HEK293T (cell line): ENCODE data around the gene MAMDC2.

Source experiments
- CTCF ChIA-PET: fragments of 350-600 bp; formaldehyde crosslinking; extraction: SDS; loops from one replicate; lab custom pipeline; 2021; ENCODE audit warnings: antibody characterized with exemption, inconsistent platforms; lab: Yijun Ruan, JAX
- POLR2A ChIA-PET: fragments of 350-600 bp; formaldehyde crosslinking; extraction: SDS; loops from one replicate; lab custom pipeline; 2020; ENCODE audit warnings: antibody characterized with exemption, inconsistent platforms; lab: Yijun Ruan, JAX
- DNase-seq: peaks from one replicate; pipeline ENCODE4 v3.0.0; 2012; ENCODE audit warnings: mixed read lengths; ENCODE audit errors: extremely low spot score
- ARNT ChIP-seq: fragments of 450-650 bp; IDR thresholded peaks from 2 replicates; pipeline ENCODE4 v1.6.1; 2017; ENCODE audit warnings: mild to moderate bottlenecking
- BHLHE40 ChIP-seq: fragments of 450-650 bp; IDR thresholded peaks from 2 replicates; pipeline ENCODE4 v1.6.1; 2016; ENCODE audit warnings: mild to moderate bottlenecking, moderate library complexity, borderline replicate concordance
- CTBP1 ChIP-seq: fragments of 450-650 bp; IDR thresholded peaks from 2 replicates; pipeline ENCODE4 v1.6.1; 2016; ENCODE audit warnings: borderline replicate concordance
- ELF4 ChIP-seq: fragments of 450-650 bp; IDR thresholded peaks from 2 replicates; pipeline ENCODE4 v1.6.1; 2017; ENCODE audit warnings: antibody characterized with exemption
- FOXA1 ChIP-seq: fragments of 450-650 bp; IDR thresholded peaks from 2 replicates; pipeline ENCODE4 v1.6.1; 2016; ENCODE audit warnings: mild to moderate bottlenecking
- FOXK2 ChIP-seq: fragments of 450-650 bp; IDR thresholded peaks from 2 replicates; pipeline ENCODE4 v1.6.1; 2016; ENCODE audit warnings: mild to moderate bottlenecking
- FOXM1 ChIP-seq: fragments of 450-650 bp; IDR thresholded peaks from 2 replicates; pipeline ENCODE4 v1.6.1; 2017; ENCODE audit warnings: mild to moderate bottlenecking, borderline replicate concordance
- HDGF ChIP-seq: fragments of 450-650 bp; IDR thresholded peaks from 2 replicates; pipeline ENCODE4 v1.6.1; 2017; ENCODE audit warnings: antibody characterized with exemption, borderline replicate concordance
- L3MBTL2 ChIP-seq: fragments of 450-650 bp; conservative IDR thresholded peaks from 2 replicates; pipeline ENCODE4 v1.6.1; 2016; ENCODE audit warnings: mild to moderate bottlenecking
- LEF1 ChIP-seq: fragments of 450-650 bp; IDR thresholded peaks from 2 replicates; pipeline ENCODE4 v1.6.1; 2017; ENCODE audit warnings: mild to moderate bottlenecking, borderline replicate concordance
- NFRKB ChIP-seq: fragments of 450-650 bp; IDR thresholded peaks from 2 replicates; pipeline ENCODE4 v1.6.1; 2016; ENCODE audit warnings: mild to moderate bottlenecking, moderate library complexity
- PKNOX1 ChIP-seq: fragments of 450-650 bp; IDR thresholded peaks from 2 replicates; pipeline ENCODE4 v1.6.1; 2016
- SP1 ChIP-seq: fragments of 450-650 bp; IDR thresholded peaks from 2 replicates; pipeline ENCODE4 v1.6.1; 2017
- SUZ12 ChIP-seq: fragments of 450-650 bp; IDR thresholded peaks from 2 replicates; pipeline ENCODE4 v1.6.1; 2016; ENCODE audit warnings: mild to moderate bottlenecking
- TARDBP ChIP-seq: fragments of 450-650 bp; IDR thresholded peaks from 2 replicates; pipeline ENCODE4 v1.6.1; 2016
- ZNF384 ChIP-seq: fragments of 450-650 bp; IDR thresholded peaks from 2 replicates; pipeline ENCODE4 v1.6.1; 2016

MAMDC2 gene

GRCh38 chr9:70261131-70261870 lies 217.7 kb downstream of the MAMDC2 start:
- no peak for DNase-seq
- ChIA-PET CTCF (no interaction called here), POLR2A (no interaction called here)
- no peak for TF ChIP-seq ARNT
- TF ChIP-seq FOXM1, result no peak
- no peak for TF ChIP-seq FOXK2
- TF ChIP-seq SUZ12, result no peak
- no peak for TF ChIP-seq SP1
- TF ChIP-seq NFRKB, result no peak
- no peak for TF ChIP-seq HDGF
- no peak for TF ChIP-seq LEF1
- TF ChIP-seq ZNF384, result no peak
- TF ChIP-seq PKNOX1, result no peak
- no peak for TF ChIP-seq FOXA1
- no peak for TF ChIP-seq TARDBP
- TF ChIP-seq BHLHE40, result no peak
- no peak for TF ChIP-seq L3MBTL2
- TF ChIP-seq ELF4, result no peak
- no peak for TF ChIP-seq CTBP1

- TF ChIP-seq L3MBTL2 (no peak), ZNF384 (no peak), HDGF (no peak), NFRKB (no peak), CTBP1 (no peak), LEF1 (no peak), FOXM1 (no peak), FOXK2 (no peak), ELF4 (no peak), BHLHE40 (no peak), SUZ12 (no peak), PKNOX1 (no peak), FOXA1 (no peak), TARDBP (no peak), SP1 (no peak), ARNT (no peak)
- CTCF ChIA-PET, result interaction anchor here (0.7 kb wide), 1 partner anchor 332 kb away, joined by 3 read pairs; no protein-coding TSS in a partner anchor
- POLR2A ChIA-PET, result no interaction called here
- DNase-seq, result no peak
Observed at GRCh38 chr9:70262366-70262765, 218.7 kb downstream of the MAMDC2 start.

- CTCF ChIA-PET, result interaction anchor here (0.7 kb wide), 1 partner anchor 332 kb away, joined by 3 read pairs; no protein-coding TSS in a partner anchor
- no peak for DNase-seq
- TF ChIP-seq TARDBP (no peak), FOXK2 (no peak), ZNF384 (no peak), NFRKB (no peak), ARNT (no peak), FOXA1 (no peak), BHLHE40 (no peak), PKNOX1 (no peak), HDGF (no peak), ELF4 (no peak), FOXM1 (no peak), L3MBTL2 (no peak), SUZ12 (no peak)
- POLR2A ChIA-PET, result no interaction called here
Observed at GRCh38 chr9:70262948-70263347, 219.3 kb downstream of the MAMDC2 start.

GRCh38 chr9:70263421-70263820 lies 219.8 kb downstream of the MAMDC2 start:
- CTCF ChIA-PET, result no interaction called here
- no peak for DNase-seq
- POLR2A ChIA-PET, result no interaction called here

More at GRCh38 chr9:70263421-70263820, 219.8 kb downstream of the MAMDC2 start:
- no peak for TF ChIP-seq NFRKB
